NCI-H2029 treated with DMSO at 0.1 percent for 48 hours (cell line): ENCODE data around the gene NID2.

ENCODE experiments used
- DNase-seq: peaks from one replicate; lab custom pipeline; 2025; lab: John Stamatoyannopoulos, UW

Gene NID2

GRCh38 chr14:52052288-52052943, 16.4 kb downstream of the NID2 start:
- DNase-seq: no peak

GRCh38 chr14:52051871-52052270, 17.0 kb downstream of the NID2 start:
- DNase-seq: no peak

GRCh38 chr14:52051251-52051650, 17.6 kb downstream of the NID2 start:
- no peak for DNase-seq

- no peak for DNase-seq
These were observed 18.9 kb downstream of the NID2 start for GRCh38 chr14:52049721-52050588.

GRCh38 chr14:52049271-52049670, 19.6 kb downstream of the NID2 start:
- no peak for DNase-seq

- DNase-seq: no peak
These were observed 20.1 kb downstream of the NID2 start for GRCh38 chr14:52048641-52049204.

- no peak for DNase-seq
These were observed 20.7 kb downstream of the NID2 start for GRCh38 chr14:52048116-52048515.

- DNase-seq: no peak
These were observed 22.4 kb downstream of the NID2 start for GRCh38 chr14:52046376-52046917.

- DNase-seq: no peak
These were observed 23.9 kb downstream of the NID2 start for GRCh38 chr14:52044791-52045522.

GRCh38 chr14:52043690-52044089, 25.2 kb downstream of the NID2 start:
- peak; percentile 10 for DNase-seq

- DNase-seq: no peak
These were observed 26.2 kb downstream of the NID2 start for GRCh38 chr14:52042371-52043289.

- DNase-seq: no peak
These were observed 28.3 kb downstream of the NID2 start for GRCh38 chr14:52040598-52040997.

- DNase-seq: no peak
These were observed 29.6 kb downstream of the NID2 start for GRCh38 chr14:52039124-52039815.

GRCh38 chr14:52033101-52033642, 35.7 kb downstream of the NID2 start:
- no peak for DNase-seq

GRCh38 chr14:52032204-52032801, 36.6 kb downstream of the NID2 start:
- no peak for DNase-seq

- no peak for DNase-seq
These were observed 37.1 kb downstream of the NID2 start for GRCh38 chr14:52031781-52032180.

- no peak for DNase-seq
These were observed 39.0 kb downstream of the NID2 start for GRCh38 chr14:52029881-52030280.

- DNase-seq: no peak
These were observed 42.0 kb downstream of the NID2 start for GRCh38 chr14:52026901-52027300.

- no peak for DNase-seq
These were observed 42.7 kb downstream of the NID2 start for GRCh38 chr14:52026017-52026660.
